Activated T-cell treated with anti-CD3 and anti-CD28 coated beads, Interleukin-2, amount 50 U/mL, for 48 hours (primary cell): ENCODE results near the gene DCK.

ENCODE experiments used
- DNase-seq, 2 experiments: peaks; one replicate each; pipeline ENCODE4 v3.0.0-alpha.2; 2020

The DCK gene

GRCh38 chr4:71065991-71066510, 72.6 kb downstream of the DCK start:
- no peak for DNase-seq

GRCh38 chr4:71066737-71067716, 73.6 kb downstream of the DCK start:
- no peak for DNase-seq

- DNase-seq = no peak
Observed at GRCh38 chr4:71069063-71069462, 75.6 kb downstream of the DCK start.

- no peak for DNase-seq
Observed at GRCh38 chr4:71070015-71070414, 76.6 kb downstream of the DCK start.

GRCh38 chr4:71074452-71075299, 81.2 kb downstream of the DCK start:
- DNase-seq = no peak
